T-helper 1 cell (primary cell): Measurements from ENCODE around the gene IMPDH1.

Experiments
- DNase-seq, 5 donors: peaks; one replicate each; pipeline ENCODE4 v3.0.0-alpha.2; 2012 to 2020

The IMPDH1 gene

GRCh38 chr7:128434413-128435326 lies 24.9 kb upstream of the IMPDH1 start:
- no peak for DNase-seq

GRCh38 chr7:128431754-128432153 lies 22.0 kb upstream of the IMPDH1 start:
- DNase-seq: no peak

GRCh38 chr7:128431221-128431620 lies 21.4 kb upstream of the IMPDH1 start:
- no peak for DNase-seq

- DNase-seq: no peak
Observed at GRCh38 chr7:128430207-128430606, 20.4 kb upstream of the IMPDH1 start.

GRCh38 chr7:128427289-128427891 lies 17.6 kb upstream of the IMPDH1 start:
- peak in 1 of 5 donors; percentile 32 for DNase-seq

- DNase-seq: peak; percentile 42 to 76 (median 62)
Observed at GRCh38 chr7:128425850-128426249, 16.1 kb upstream of the IMPDH1 start.

GRCh38 chr7:128424686-128425275 lies 15.0 kb upstream of the IMPDH1 start:
- no peak for DNase-seq

- no peak for DNase-seq
Observed at GRCh38 chr7:128422842-128423241, 13.1 kb upstream of the IMPDH1 start.

- no peak for DNase-seq
Observed at GRCh38 chr7:128422037-128422436, 12.3 kb upstream of the IMPDH1 start.

- no peak for DNase-seq
Observed at GRCh38 chr7:128421384-128421783, 11.6 kb upstream of the IMPDH1 start.

- DNase-seq: no peak
Observed at GRCh38 chr7:128420773-128421172, 11.0 kb upstream of the IMPDH1 start.

GRCh38 chr7:128419257-128419656 lies 9.5 kb upstream of the IMPDH1 start:
- no peak for DNase-seq

GRCh38 chr7:128417071-128417470 lies 7.3 kb upstream of the IMPDH1 start:
- no peak for DNase-seq

GRCh38 chr7:128415217-128415785 lies 5.5 kb upstream of the IMPDH1 start:
- no peak for DNase-seq

- DNase-seq: no peak
Observed at GRCh38 chr7:128410451-128410753, 620 bp upstream of the IMPDH1 start.

GRCh38 chr7:128408709-128409595 lies 830 bp downstream of the IMPDH1 start:
- DNase-seq: no peak

GRCh38 chr7:128407751-128408708 lies 1.8 kb downstream of the IMPDH1 start:
- no peak for DNase-seq

- no peak for DNase-seq
Observed at GRCh38 chr7:128407233-128407589, 2.6 kb downstream of the IMPDH1 start.

- no peak for DNase-seq
Observed at GRCh38 chr7:128406314-128407232, 3.2 kb downstream of the IMPDH1 start.
